K562 (cell line): Measurements from ENCODE around the gene SLC4A2. TPM values are rescaled to one million over a fixed set of nuclear protein-coding genes. Genes with fewer than 3 reads are reported as not detected.

Experiments used
- DEAF1 ChIP-seq: fragments of 450-650 bp; formaldehyde crosslinking; IDR thresholded peaks from 2 replicates; pipeline ENCODE4 v1.4.0; 2020; ENCODE audit warnings: mild to moderate bottlenecking, moderate library complexity
- E2F6 ChIP-seq, 2 experiments: IDR thresholded peaks; 2 replicates each; pipeline ENCODE4 v1.6.1; 2011; ENCODE audit warnings: borderline replicate concordance in 1 of 2, control low read depth in 1 of 2, low read depth in 1 of 2, low read length in 1 of 2, mild to moderate bottlenecking in 1 of 2, mixed read lengths in 1 of 2, moderate library complexity in 1 of 2; ENCODE audit not compliant: insufficient read depth in 1 of 2, insufficient read length in 1 of 2, poor library complexity in 1 of 2, severe bottlenecking in 1 of 2; ENCODE audit errors: extremely low read depth in 1 of 2
- EP400 ChIP-seq: fragments of 450-650 bp; IDR thresholded peaks from 2 replicates; pipeline ENCODE4 v1.6.1; 2017; ENCODE audit warnings: antibody characterized with exemption, mild to moderate bottlenecking, moderate library complexity
- NR4A1 ChIP-seq, 2 experiments: fragments of 250-450 bp in 1 of 2; fragments of 450-650 bp in 1 of 2; sonication (Bioruptor Pico) in 1 of 2; IDR thresholded peaks; 2 replicates each; pipeline versions ENCODE4 v1.4.0 to v1.6.1; 2016 to 2020; ENCODE audit warnings: mild to moderate bottlenecking in 2 of 2, missing compliant biosample characterization in 1 of 2, missing genetic modification characterization in 1 of 2, moderate library complexity in 1 of 2
- ZNF780A ChIP-seq: fragments of 250-450 bp; sonication (Bioruptor Pico); IDR thresholded peaks from 2 replicates; pipeline ENCODE4 v1.5.0; 2021; ENCODE audit warnings: mild to moderate bottlenecking
- ZNF830 ChIP-seq: fragments of 250-450 bp; sonication (Bioruptor Pico); IDR thresholded peaks from 2 replicates; pipeline ENCODE4 v1.5.0; 2021; ENCODE audit warnings: mild to moderate bottlenecking
- polyA plus RNA-seq, 8 experiments: library from polyadenylated mRNA; depleted of rRNA in 4 of 8; stranded (reverse) in 5 of 8; unstranded in 3 of 8; fragments of >200 nt; fragmentation: Nextera tagmentation in 2 of 8; fragmentation: Illumina TruSeq in 1 of 8; extraction: Ambion mirVana in 2 of 8; extraction: Trizol in 1 of 8; gene quantifications; 2 replicates each; pipeline versions ENCODE4 v1.2.1 to v1.2.3, GENCODE V29; 2011 to 2014; ENCODE audit warnings: inconsistent platforms in 1 of 8, missing spikeins in 1 of 8
- total RNA-seq, 7 experiments: library from RNA; depleted of rRNA in 6 of 7; stranded (reverse); fragments of >200 nt in 6 of 7; fragmentation: Illumina TruSeq in 2 of 7; extraction: Trizol in 2 of 7; gene quantifications; 2 replicates each; pipeline versions ENCODE4 v1.2.1 to v1.2.3, GENCODE V29; 2011 to 2021; ENCODE audit warnings: low replicate concordance in 1 of 7
- TF ChIP-seq, protein P1 (sequence below): fragments of 450-650 bp; IDR thresholded peaks from 2 replicates; pipeline ENCODE4 v1.6.1; 2018; ENCODE audit not compliant: partially characterized antibody
- TF ChIP-seq, protein P2 (sequence below): sonication (generic); formaldehyde crosslinking; IDR thresholded peaks from 2 replicates; pipeline ENCODE4 v1.8.0; 2023; ENCODE audit warnings: mild to moderate bottlenecking, missing genetic modification reagents

Gene SLC4A2
- total and polyA plus RNA-seq, 9 of the 15 experiments (the other 6 are each of a cell fraction or from before 2014, with no cell fraction given): 11.4 to 375 (median 130) TPM

GRCh38 chr7:151039850-151040548 lies 19.4 kb upstream of the SLC4A2 start (continued):
- TF ChIP-seq, protein P1, sequence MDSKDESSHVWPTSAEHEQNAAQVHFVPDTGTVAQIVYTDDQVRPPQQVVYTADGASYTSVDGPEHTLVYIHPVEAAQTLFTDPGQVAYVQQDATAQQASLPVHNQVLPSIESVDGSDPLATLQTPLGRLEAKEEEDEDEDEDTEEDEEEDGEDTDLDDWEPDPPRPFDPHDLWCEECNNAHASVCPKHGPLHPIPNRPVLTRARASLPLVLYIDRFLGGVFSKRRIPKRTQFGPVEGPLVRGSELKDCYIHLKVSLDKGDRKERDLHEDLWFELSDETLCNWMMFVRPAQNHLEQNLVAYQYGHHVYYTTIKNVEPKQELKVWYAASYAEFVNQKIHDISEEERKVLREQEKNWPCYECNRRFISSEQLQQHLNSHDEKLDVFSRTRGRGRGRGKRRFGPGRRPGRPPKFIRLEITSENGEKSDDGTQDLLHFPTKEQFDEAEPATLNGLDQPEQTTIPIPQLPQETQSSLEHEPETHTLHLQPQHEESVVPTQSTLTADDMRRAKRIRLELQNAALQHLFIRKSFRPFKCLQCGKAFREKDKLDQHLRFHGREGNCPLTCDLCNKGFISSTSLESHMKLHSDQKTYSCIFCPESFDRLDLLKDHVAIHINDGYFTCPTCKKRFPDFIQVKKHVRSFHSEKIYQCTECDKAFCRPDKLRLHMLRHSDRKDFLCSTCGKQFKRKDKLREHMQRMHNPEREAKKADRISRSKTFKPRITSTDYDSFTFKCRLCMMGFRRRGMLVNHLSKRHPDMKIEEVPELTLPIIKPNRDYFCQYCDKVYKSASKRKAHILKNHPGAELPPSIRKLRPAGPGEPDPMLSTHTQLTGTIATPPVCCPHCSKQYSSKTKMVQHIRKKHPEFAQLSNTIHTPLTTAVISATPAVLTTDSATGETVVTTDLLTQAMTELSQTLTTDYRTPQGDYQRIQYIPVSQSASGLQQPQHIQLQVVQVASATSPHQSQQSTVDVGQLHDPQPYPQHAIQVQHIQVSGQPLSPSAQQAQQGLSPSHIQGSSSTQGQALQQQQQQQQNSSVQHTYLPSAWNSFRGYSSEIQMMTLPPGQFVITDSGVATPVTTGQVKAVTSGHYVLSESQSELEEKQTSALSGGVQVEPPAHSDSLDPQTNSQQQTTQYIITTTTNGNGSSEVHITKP: peak; percentile 2
- TF ChIP-seq ZNF830: 0 out of 2 replicates have a peak, but pooled peaks have one; percentile 22
- TF ChIP-seq DEAF1: no peak
- no peak for TF ChIP-seq EP400
- TF ChIP-seq, protein P2, sequence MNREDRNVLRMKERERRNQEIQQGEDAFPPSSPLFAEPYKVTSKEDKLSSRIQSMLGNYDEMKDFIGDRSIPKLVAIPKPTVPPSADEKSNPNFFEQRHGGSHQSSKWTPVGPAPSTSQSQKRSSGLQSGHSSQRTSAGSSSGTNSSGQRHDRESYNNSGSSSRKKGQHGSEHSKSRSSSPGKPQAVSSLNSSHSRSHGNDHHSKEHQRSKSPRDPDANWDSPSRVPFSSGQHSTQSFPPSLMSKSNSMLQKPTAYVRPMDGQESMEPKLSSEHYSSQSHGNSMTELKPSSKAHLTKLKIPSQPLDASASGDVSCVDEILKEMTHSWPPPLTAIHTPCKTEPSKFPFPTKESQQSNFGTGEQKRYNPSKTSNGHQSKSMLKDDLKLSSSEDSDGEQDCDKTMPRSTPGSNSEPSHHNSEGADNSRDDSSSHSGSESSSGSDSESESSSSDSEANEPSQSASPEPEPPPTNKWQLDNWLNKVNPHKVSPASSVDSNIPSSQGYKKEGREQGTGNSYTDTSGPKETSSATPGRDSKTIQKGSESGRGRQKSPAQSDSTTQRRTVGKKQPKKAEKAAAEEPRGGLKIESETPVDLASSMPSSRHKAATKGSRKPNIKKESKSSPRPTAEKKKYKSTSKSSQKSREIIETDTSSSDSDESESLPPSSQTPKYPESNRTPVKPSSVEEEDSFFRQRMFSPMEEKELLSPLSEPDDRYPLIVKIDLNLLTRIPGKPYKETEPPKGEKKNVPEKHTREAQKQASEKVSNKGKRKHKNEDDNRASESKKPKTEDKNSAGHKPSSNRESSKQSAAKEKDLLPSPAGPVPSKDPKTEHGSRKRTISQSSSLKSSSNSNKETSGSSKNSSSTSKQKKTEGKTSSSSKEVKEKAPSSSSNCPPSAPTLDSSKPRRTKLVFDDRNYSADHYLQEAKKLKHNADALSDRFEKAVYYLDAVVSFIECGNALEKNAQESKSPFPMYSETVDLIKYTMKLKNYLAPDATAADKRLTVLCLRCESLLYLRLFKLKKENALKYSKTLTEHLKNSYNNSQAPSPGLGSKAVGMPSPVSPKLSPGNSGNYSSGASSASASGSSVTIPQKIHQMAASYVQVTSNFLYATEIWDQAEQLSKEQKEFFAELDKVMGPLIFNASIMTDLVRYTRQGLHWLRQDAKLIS (CRISPR knock-in tag): 0 out of 2 replicates have a peak, but pooled peaks have one; percentile 54
- TF ChIP-seq NR4A1 (CRISPR knock-in tag; IDR thresholded peaks at IDR 0.05): no peak
- TF ChIP-seq NR4A1 (tag; IDR thresholded peaks at IDR 0.05): 0 out of 2 replicates have a peak, but pooled peaks have one; percentile 19
- no peak for TF ChIP-seq ZNF780A (CRISPR knock-in tag)
- no peak for TF ChIP-seq E2F6 (IDR thresholded peaks at IDR 0.05; ENCODE audit: borderline replicate concordance in 1 of 2, extremely low read depth in 1 of 2, insufficient read depth in 1 of 2, insufficient read length in 1 of 2, low read depth in 1 of 2, low read length in 1 of 2, poor library complexity in 1 of 2, severe bottlenecking in 1 of 2)
